H1 (cell line): ENCODE measurements around the gene MYPN. TPM values are rescaled to one million over a fixed set of nuclear protein-coding genes. Genes with fewer than 3 reads are reported as not detected.

ENCODE experiments used
- CTCF ChIA-PET: fragments of 300-600 bp; sonication (Branson Sonifier 250); formaldehyde crosslinking; loops from one replicate; lab custom pipeline; 2021; ENCODE audit not compliant: partially characterized antibody; lab: Charles Lee
- POLR2A ChIA-PET: fragments of 300-600 bp; sonication (Branson Sonifier 250); formaldehyde crosslinking; loops from one replicate; lab custom pipeline; 2021; ENCODE audit warnings: inconsistent platforms; ENCODE audit not compliant: partially characterized antibody; lab: Charles Lee
- DNase-seq, 2 experiments: peaks; one replicate each; pipeline versions ENCODE4 v3.0.0 to v3.0.0-alpha.2; 2010 to 2022; ENCODE audit warnings: low spot score in 2 of 2, low read depth in 1 of 2, mixed read lengths in 1 of 2
- FAIRE-seq: peaks from 2 replicates; lab custom pipeline; 2011; peaks lifted over from hg19 to GRCh38; lab: Jason Lieb, UNC
- H2AFZ ChIP-seq: 2 replicates; pipeline ENCODE4 v1.8.1; 2012; ENCODE audit warnings: low read length, inconsistent platforms
- H2AK5ac ChIP-seq: 2 replicates; pipeline ENCODE4 v1.6.1; 2013; ENCODE audit warnings: low read depth, low read length
- H2BK120ac ChIP-seq: replicated peaks from 2 replicates; pipeline ENCODE3; 2013; ENCODE audit warnings: low read depth, low read length, inconsistent platforms
- H2BK12ac ChIP-seq: 2 replicates; pipeline ENCODE4 v1.6.1; 2013; ENCODE audit warnings: low read depth, low read length
- H2BK15ac ChIP-seq: 2 replicates; pipeline ENCODE4 v1.6.1; 2013; ENCODE audit warnings: low read length
- H2BK20ac ChIP-seq: 2 replicates; pipeline ENCODE4 v1.6.1; 2013; ENCODE audit warnings: low read length
- H2BK5ac ChIP-seq: 2 replicates; pipeline ENCODE4 v1.6.1; 2013; ENCODE audit warnings: low read depth, low read length
- H3K14ac ChIP-seq: 2 replicates; pipeline ENCODE4 v1.6.1; 2013; ENCODE audit warnings: inconsistent platforms; ENCODE audit not compliant: insufficient read length
- H3K18ac ChIP-seq: 2 replicates; pipeline ENCODE4 v1.6.1; 2013; ENCODE audit warnings: low read length; ENCODE audit errors: extremely low read depth
- H3K23ac ChIP-seq: 2 replicates; pipeline ENCODE4 v1.6.1; 2013; ENCODE audit warnings: inconsistent platforms; ENCODE audit not compliant: insufficient read length
- H3K23me2 ChIP-seq: 2 replicates; pipeline ENCODE4 v1.6.1; 2013; ENCODE audit warnings: low read depth, low read length
- H3K27ac ChIP-seq: 2 replicates; pipeline ENCODE4 v1.6.1; 2011; ENCODE audit warnings: low read depth, low read length, inconsistent platforms
- H3K27me3 ChIP-seq, 4 experiments: replicated peaks in 1 of 4; 1 replicate in 1 of 4; 2 replicates in 3 of 4; pipeline versions ENCODE4 v1.6.1 to v1.8.1; 2011 to 2013; ENCODE audit warnings: low read length in 3 of 4, mild to moderate bottlenecking in 3 of 4, inconsistent platforms in 2 of 4, mixed read lengths in 2 of 4, moderate library complexity in 1 of 4; ENCODE audit not compliant: control insufficient read depth in 3 of 4, insufficient read depth in 3 of 4; ENCODE audit errors: extremely low read depth in 1 of 4
- H3K36me3 ChIP-seq, 4 experiments: 2 replicates each; pipeline versions ENCODE4 v1.6.1 to v1.8.1; 2011 to 2013; ENCODE audit warnings: mild to moderate bottlenecking in 4 of 4, low read length in 3 of 4, moderate library complexity in 2 of 4, control low read depth in 1 of 4, inconsistent platforms in 1 of 4; ENCODE audit not compliant: insufficient read depth in 4 of 4, control insufficient read depth in 2 of 4
- H3K4ac ChIP-seq: replicated peaks from 2 replicates; pipeline ENCODE3; 2013; ENCODE audit warnings: low read length, low read depth, mixed read lengths, inconsistent platforms; ENCODE audit not compliant: insufficient read length
- H3K4me1 ChIP-seq, 4 experiments: replicated peaks in 1 of 4; 1 replicate in 1 of 4; 2 replicates in 3 of 4; pipeline versions ENCODE4 v1.6.1 to v1.8.1; 2011 to 2013; ENCODE audit warnings: low read length in 3 of 4, inconsistent platforms in 2 of 4, mixed read lengths in 1 of 4; ENCODE audit not compliant: insufficient read depth in 4 of 4, control insufficient read depth in 3 of 4
- H3K4me2 ChIP-seq, 2 experiments: 2 replicates each; pipeline versions ENCODE4 v1.6.1 to v1.8.1; 2011 to 2013; ENCODE audit warnings: low read depth in 2 of 2, low read length in 2 of 2, control low read depth in 1 of 2, inconsistent platforms in 1 of 2, mild to moderate bottlenecking in 1 of 2; ENCODE audit not compliant: insufficient read depth in 1 of 2
- H3K4me3 ChIP-seq, 4 experiments: fragments of 200-600, 300-600 bp in 1 of 4; sonication (generic), shearing (Covaris generic), sonication (Bioruptor Twin) in 1 of 4; 2 replicates each; pipeline versions ENCODE4 v1.5.1 to v1.8.1; 2011 to 2016; ENCODE audit warnings: low read length in 4 of 4, low read depth in 3 of 4, control low read depth in 2 of 4, inconsistent platforms in 2 of 4, mild to moderate bottlenecking in 2 of 4, mixed read lengths in 1 of 4, moderate library complexity in 1 of 4; ENCODE audit not compliant: insufficient read depth in 2 of 4; ENCODE audit errors: extremely low read depth in 1 of 4
- H3K56ac ChIP-seq: replicated peaks from 2 replicates; pipeline ENCODE3; 2013; ENCODE audit warnings: low read depth, mild to moderate bottlenecking, mixed read lengths, low read length, inconsistent platforms; ENCODE audit not compliant: insufficient read length
- H3K79me1 ChIP-seq: 2 replicates; pipeline ENCODE4 v1.6.1; 2013; ENCODE audit warnings: low read depth, low read length, control low read depth
- H3K79me2 ChIP-seq, 2 experiments: 2 replicates each; pipeline versions ENCODE4 v1.6.1 to v1.8.1; 2012 to 2013; ENCODE audit warnings: low read length in 2 of 2, mild to moderate bottlenecking in 2 of 2, inconsistent platforms in 1 of 2; ENCODE audit not compliant: insufficient read depth in 2 of 2, control insufficient read depth in 1 of 2
- H3K9ac ChIP-seq, 4 experiments: replicated peaks in 1 of 4; 1 replicate in 1 of 4; 2 replicates in 3 of 4; pipeline versions ENCODE4 v1.6.1 to v1.8.1; 2011 to 2013; ENCODE audit warnings: low read depth in 3 of 4, low read length in 3 of 4, control low read depth in 2 of 4, mild to moderate bottlenecking in 2 of 4, moderate library complexity in 2 of 4, inconsistent platforms in 1 of 4; ENCODE audit errors: extremely low read depth in 1 of 4
- H3K9me3 ChIP-seq, 2 experiments: 2 replicates each; pipeline versions ENCODE4 v1.6.1 to v1.8.1; 2012 to 2013; ENCODE audit warnings: mild to moderate bottlenecking in 2 of 2, moderate library complexity in 2 of 2, control low read depth in 1 of 2, inconsistent platforms in 1 of 2, low read depth in 1 of 2, low read length in 1 of 2, mixed read lengths in 1 of 2; ENCODE audit not compliant: insufficient read depth in 2 of 2
- H4K20me1 ChIP-seq, 2 experiments: replicated peaks in 1 of 2; 2 replicates each; pipeline versions ENCODE3 to v1.8.1; 2011 to 2013; ENCODE audit warnings: inconsistent platforms in 2 of 2, low read length in 2 of 2, mild to moderate bottlenecking in 1 of 2; ENCODE audit not compliant: insufficient read depth in 2 of 2, control insufficient read depth in 1 of 2
- H4K5ac ChIP-seq: 2 replicates; pipeline ENCODE4 v1.6.1; 2013; ENCODE audit warnings: low read length, low read depth, mixed read lengths, inconsistent platforms; ENCODE audit not compliant: insufficient read length
- H4K8ac ChIP-seq: 2 replicates; pipeline ENCODE4 v1.8.0; 2013; ENCODE audit warnings: mild to moderate bottlenecking, moderate library complexity, low read length, inconsistent platforms; ENCODE audit not compliant: insufficient read depth; ENCODE audit errors: extremely low read depth
- H4K91ac ChIP-seq: replicated peaks from 2 replicates; pipeline ENCODE3; 2013; ENCODE audit warnings: low read length, mixed read lengths, inconsistent platforms; ENCODE audit not compliant: insufficient read length
- BRCA1 ChIP-seq: IDR thresholded peaks from 2 replicates; pipeline ENCODE4 v1.6.1; 2012; ENCODE audit warnings: low read depth, low read length, improper control_type of control experiment
- CHD1 ChIP-seq: IDR thresholded peaks from 2 replicates; pipeline ENCODE4 v1.6.1; 2012; ENCODE audit warnings: low read depth, low read length, improper control_type of control experiment
- EP300 ChIP-seq, 2 experiments: IDR thresholded peaks; 1 replicate in 1 of 2; 2 replicates in 1 of 2; pipeline ENCODE4 v1.6.1; 2011 to 2012; ENCODE audit warnings: low read depth in 2 of 2, low read length in 2 of 2, mild to moderate bottlenecking in 2 of 2, borderline replicate concordance in 1 of 2, inconsistent platforms in 1 of 2, moderate library complexity in 1 of 2
- HDAC2 ChIP-seq, 2 experiments: fragments of 300-600 bp in 1 of 2; sonication (generic) in 1 of 2; IDR thresholded peaks; 2 replicates each; pipeline ENCODE4 v1.6.1; 2011 to 2012; ENCODE audit warnings: low read depth in 2 of 2, low read length in 2 of 2, mild to moderate bottlenecking in 2 of 2, moderate library complexity in 2 of 2, borderline replicate concordance in 1 of 2, inconsistent platforms in 1 of 2
- RBBP5 ChIP-seq: IDR thresholded peaks from 2 replicates; pipeline ENCODE4 v1.7.1; 2012; ENCODE audit warnings: low read depth, mild to moderate bottlenecking, inconsistent platforms, low read length, moderate library complexity, borderline replicate concordance
- RNF2 ChIP-seq: fragments of 200-900, 300-1000 bp; sonication (generic); IDR thresholded peaks from 2 replicates; pipeline ENCODE4 v1.7.1; 2016; ENCODE audit warnings: borderline replicate concordance, low read depth, mild to moderate bottlenecking, antibody characterized with exemption, low read length; ENCODE audit not compliant: poor library complexity, severe bottlenecking; ENCODE audit errors: missing control alignments
- SIRT6 ChIP-seq: IDR thresholded peaks from one replicate; pipeline ENCODE4 v1.7.1; 2012; ENCODE audit warnings: low read length, inconsistent platforms
- SRF ChIP-seq: IDR thresholded peaks from 2 replicates; pipeline ENCODE4 v1.6.1; 2011; ENCODE audit warnings: mild to moderate bottlenecking, low read depth, low read length, moderate library complexity
- TCF12 ChIP-seq: IDR thresholded peaks from 2 replicates; pipeline ENCODE4 v1.6.1; 2011; ENCODE audit warnings: low read depth, mild to moderate bottlenecking, low read length
- WGBS, 2 experiments: shearing (Covaris generic) in 1 of 2; methylation state at CpG; one replicate each; pipeline versions ENCODE4 v1.1.6 to v1.1.7; 2013 to 2015; ENCODE audit warnings: low lambda C conversion rate in 2 of 2, mixed read lengths in 2 of 2, inconsistent platforms in 1 of 2, low coverage in 1 of 2, missing lambda C conversion rate in 1 of 2; ENCODE audit not compliant: insufficient replicate concordance in 2 of 2, insufficient coverage in 1 of 2, insufficient read length in 1 of 2; ENCODE audit errors: extremely low coverage in 1 of 2, missing lambda C conversion rate in 1 of 2; 5-methylcytosine and 5-hydroxymethylcytosine counted together
- polyA plus RNA-seq, 7 experiments: library from polyadenylated mRNA; depleted of rRNA in 3 of 7; stranded (reverse) in 5 of 7; unstranded in 2 of 7; fragments of >200 nt in 5 of 7; fragments of 200-250 nt in 2 of 7; gene quantifications; 1 replicate in 5 of 7; 2 replicates in 1 of 7; 4 replicates in 1 of 7; pipeline versions ENCODE4 v1.2.1 to v1.2.3, GENCODE V29; 2011 to 2013; ENCODE audit warnings: missing spikeins in 2 of 7, mixed read lengths in 2 of 7
- total RNA-seq: library from RNA; stranded (reverse); fragmentation: NEBNext Ultra II Directional; extraction: Animal tissue kit (Norgen Biotek cat#: 25700); gene quantifications from 2 replicates; pipeline ENCODE4 v1.2.1, GENCODE V29; 2021

The MYPN gene
- total and polyA plus RNA-seq, 2 of the 8 experiments (the other 6 are each of a cell fraction or from before 2014, with no cell fraction given): not detected

- POLR2A ChIA-PET: interaction anchor here (1.0 to 1.4 kb wide), 3 partner anchors 11 to 156 kb away, joined by 3 read pairs; no protein-coding TSS in a partner anchor
- peaks cover 0 to 44% of the 10 kb centered on the region in 2 experiments; a peak in 3 of 4 replicates for H3K79me2 ChIP-seq
- TF ChIP-seq RNF2: no peak
- TF ChIP-seq RBBP5: peak; percentile 98
- TF ChIP-seq SRF: no peak
- TF ChIP-seq SIRT6: no peak
- no peak for TF ChIP-seq TCF12
- no peak for TF ChIP-seq EP300 (IDR thresholded peaks at IDR 0.05; ENCODE audit: borderline replicate concordance in 1 of 2, low read depth in 2 of 2, low read length in 2 of 2)
- peak; percentile 39 to 81; a peak in 1 of 4 replicates for TF ChIP-seq HDAC2 (IDR thresholded peaks at IDR 0.05; ENCODE audit: borderline replicate concordance in 1 of 2, low read depth in 2 of 2, low read length in 2 of 2)
- no peak for TF ChIP-seq BRCA1
- no peak for TF ChIP-seq CHD1
Measured at GRCh38 chr10:68074775-68075549, 34.3 kb upstream of the MYPN start, which contains the start of gene HERC4. Gene HERC4, minus strand, starts transcription at chr10:68075283. Its CDS starts 2,175 bp downstream, at chr10:68073108.

More at GRCh38 chr10:68074775-68075549, 34.3 kb upstream of the MYPN start, which contains the start of gene HERC4:
- CTCF ChIA-PET: interaction anchor here (0.6 to 1.4 kb wide), 2 partner anchors 30 to 81 kb away, joined by 3 read pairs; no protein-coding TSS in a partner anchor
- peak within 1 kb of the TSS; percentile 16 for H2BK120ac ChIP-seq
- peak within 1 kb of the TSS; percentile 62 for H3K4ac ChIP-seq
- H3K56ac ChIP-seq: peak within 1 kb of the TSS; percentile 96
- H4K5ac ChIP-seq: peak within 1 kb of the TSS; percentile 96
- H3K14ac ChIP-seq: no peak within 1 kb of the TSS
- peak within 1 kb of the TSS; percentile 97 for H2AFZ ChIP-seq
- H4K91ac ChIP-seq: peak within 1 kb of the TSS; percentile 83
- H3K23ac ChIP-seq: no peak within 1 kb of the TSS
- peaks cover 3% of the 10 kb centered on the region for H3K79me1 ChIP-seq
- H3K9ac ChIP-seq: peak within 1 kb of the TSS; percentile 74 to 92 (median 80)
- H3K4me3 ChIP-seq: peak within 1 kb of the TSS; percentile 78 to 92 (median 87)
- 3% methylated on average over 16 of the region's 64 CpGs; no CpG with 5 or more reads in 1 of the 2 experiments for WGBS, 2 experiments
- peak within 1 kb of the TSS; percentile 89 for H4K8ac ChIP-seq
- H3K18ac ChIP-seq: peak within 1 kb of the TSS; percentile 92
- 0 out of 2 replicates have a peak within 1 kb of the TSS, but pooled peaks have one; percentile 74 for H2BK15ac ChIP-seq
- peak within 1 kb of the TSS; percentile 84 for H2BK5ac ChIP-seq
- H3K23me2 ChIP-seq: peaks cover 4% of the 10 kb centered on the region
- H3K4me2 ChIP-seq: peak within 1 kb of the TSS; percentile 65 to 68
- peak; percentile 66 to 86 for DNase-seq
- no peaks in the 10 kb centered on the region for H3K27me3 ChIP-seq
- H2BK12ac ChIP-seq: 0 out of 2 replicates have a peak within 1 kb of the TSS, but pooled peaks have one; percentile 51
- H3K36me3 ChIP-seq: peaks cover 0 to 19% (median 0%) of the 10 kb centered on the region in 4 experiments; a peak in 3 of 8 replicates
- no peak within 1 kb of the TSS for H2BK20ac ChIP-seq
- no peaks in the 10 kb centered on the region for H3K9me3 ChIP-seq
- peaks cover 0 to 10% (median 2%) of the 10 kb centered on the region in 4 experiments; a peak in 2 of 7 replicates for H3K4me1 ChIP-seq
- peak within 1 kb of the TSS; percentile 79; the same call in 1 of the 2 replicates for H2AK5ac ChIP-seq
- no peak for FAIRE-seq
- peak within 1 kb of the TSS; percentile 70; the same call in 1 of the 2 replicates for H3K27ac ChIP-seq
- peaks cover 0 to 3% of the 10 kb centered on the region in 2 experiments for H4K20me1 ChIP-seq
